Activated B cell treated with CpG ODN at 0.5 μM for 24 hours (primary cell): ENCODE results near the gene CLTCL1. TPM values are rescaled to one million over a fixed set of nuclear protein-coding genes. Genes with fewer than 3 reads are reported as not detected.
"Not testable (repeated sequence)": the region's sequence is repeated elsewhere in the genome, so short reads cannot be mapped to it uniquely, and the experiment has no call there.

Experiments
- ATAC-seq: fragments of 200-7000 bp; cut with Tn5 transposase; one replicate; pipeline ENCODE4 v1.10.0; 2021; ENCODE audit warnings: low read depth, mild to moderate bottlenecking, moderate library complexity
- CTCF ChIA-PET: fragments of 350-600 bp; sonication (Branson Sonifier 250); formaldehyde crosslinking; loops from one replicate; lab custom pipeline; 2021; ENCODE audit warnings: antibody characterized with exemption; lab: Charles Lee
- POLR2A ChIA-PET: fragments of 350-600 bp; sonication (Branson Sonifier 250); formaldehyde crosslinking; loops from one replicate; lab custom pipeline; 2021; ENCODE audit warnings: antibody characterized with exemption; lab: Charles Lee
- DNase-seq: peaks from one replicate; pipeline ENCODE4 v3.0.0; 2022
- H3K27ac Mint-ChIP-seq: one replicate; pipeline ENCODE4 v1.8.0; 2020; ENCODE audit warnings: mixed read lengths
- H3K27me3 Mint-ChIP-seq: one replicate; pipeline ENCODE4 v1.8.0; 2021; ENCODE audit warnings: mixed read lengths
- H3K36me3 Mint-ChIP-seq: one replicate; pipeline ENCODE4 v1.8.0; 2021; ENCODE audit warnings: low read depth, mixed read lengths
- H3K4me1 Mint-ChIP-seq: one replicate; pipeline ENCODE4 v1.8.0; 2021; ENCODE audit warnings: mixed read lengths
- H3K4me3 Mint-ChIP-seq: one replicate; pipeline ENCODE4 v1.8.0; 2020; ENCODE audit warnings: mild to moderate bottlenecking, mixed read lengths
- H3K9me3 Mint-ChIP-seq: one replicate; pipeline ENCODE4 v1.8.0; 2020; ENCODE audit warnings: mixed read lengths
- CTCF ChIP-seq: fragments of 200-600 bp; IDR thresholded peaks from one replicate; pipeline ENCODE4 v1.8.0; 2022; ENCODE audit warnings: antibody characterized with exemption, mild to moderate bottlenecking
- intact Hi-C: fragments of 100-400 bp; cut with micrococcal nuclease; formaldehyde crosslinking; loops from one replicate; pipeline ENCODE4 v1.15.1; 2024
- total RNA-seq: library from RNA; stranded (reverse); gene quantifications from 2 replicates; pipeline ENCODE4 v1.2.3, GENCODE V29; 2022

Gene CLTCL1
- total RNA-seq, 1 donor from 2014 or later, result 5.0 TPM

GRCh38 chr22:19260804-19261203 is 30.7 kb downstream of the CLTCL1 start:
- Mint-ChIP-seq H3K36me3 (no peaks in the 10 kb centered on the region), H3K27me3 (peaks cover 2% of the 10 kb centered on the region), H3K4me1 (peaks cover 9% of the 10 kb centered on the region), H3K4me3 (no peak overlapping the region), H3K9me3 (no peaks in the 10 kb centered on the region), H3K27ac (no peak overlapping the region)
- DNase-seq (no peak), ATAC-seq (no peak)
- CTCF ChIA-PET, result no interaction called here
- intact Hi-C loops, result no loop called here
- TF ChIP-seq CTCF, result no peak
- POLR2A ChIA-PET, result no interaction called here

- no peak for ATAC-seq
- ChIA-PET POLR2A (no interaction called here), CTCF (no interaction called here)
- H3K36me3 Mint-ChIP-seq, result no peaks in the 10 kb centered on the region
- no peak overlapping the region for H3K27ac Mint-ChIP-seq
- peaks cover 9% of the 10 kb centered on the region for H3K4me1 Mint-ChIP-seq
- intact Hi-C loops, result no loop called here
- H3K9me3 Mint-ChIP-seq, result no peaks in the 10 kb centered on the region
- no peak for TF ChIP-seq CTCF
- H3K4me3 Mint-ChIP-seq, result no peak overlapping the region
- H3K27me3 Mint-ChIP-seq, result peaks cover 2% of the 10 kb centered on the region
- no peak for DNase-seq
These were observed 31.3 kb downstream of the CLTCL1 start for GRCh38 chr22:19260194-19260593.

GRCh38 chr22:19258968-19259288 is 32.6 kb downstream of the CLTCL1 start:
- not testable (repeated sequence) for ATAC-seq

GRCh38 chr22:19258371-19258770 is 33.1 kb downstream of the CLTCL1 start:
- Mint-ChIP-seq H3K9me3 (no peaks in the 10 kb centered on the region), H3K36me3 (no peaks in the 10 kb centered on the region), H3K27ac (no peak overlapping the region), H3K4me1 (peaks cover 9% of the 10 kb centered on the region), H3K27me3 (peaks cover 2% of the 10 kb centered on the region), H3K4me3 (no peak overlapping the region)
- intact Hi-C loops, result no loop called here
- DNase-seq (no peak), ATAC-seq (no peak)
- ChIA-PET POLR2A (no interaction called here), CTCF (no interaction called here)
- no peak for TF ChIP-seq CTCF

More at GRCh38 chr22:19258968-19259288, 32.6 kb downstream of the CLTCL1 start:
- H3K4me1 Mint-ChIP-seq, POLR2A ChIA-PET, DNase-seq, intact Hi-C loops, H3K27ac Mint-ChIP-seq, H3K36me3 Mint-ChIP-seq, H3K9me3 Mint-ChIP-seq, H3K4me3 Mint-ChIP-seq, CTCF ChIA-PET, H3K27me3 Mint-ChIP-seq: not testable (repeated sequence)

- DNase-seq, H3K4me1 Mint-ChIP-seq, CTCF ChIA-PET, intact Hi-C loops, H3K27me3 Mint-ChIP-seq, H3K36me3 Mint-ChIP-seq, H3K4me3 Mint-ChIP-seq, ATAC-seq, H3K9me3 Mint-ChIP-seq, H3K27ac Mint-ChIP-seq: not testable (repeated sequence)
- POLR2A ChIA-PET, result interaction anchor here (0.5 to 0.7 kb wide), 2 partner anchors 62 to 195 kb away, joined by 3 to 6 read pairs; no protein-coding TSS in a partner anchor
These were observed 35.2 kb downstream of the CLTCL1 start for GRCh38 chr22:19256362-19256761.

- CTCF ChIA-PET, result no interaction called here
- DNase-seq (no peak), ATAC-seq (no peak)
- intact Hi-C loops, result no loop called here
- Mint-ChIP-seq H3K27ac (no peak overlapping the region), H3K36me3 (no peaks in the 10 kb centered on the region), H3K4me3 (no peak overlapping the region), H3K4me1 (no peaks in the 10 kb centered on the region), H3K9me3 (no peaks in the 10 kb centered on the region), H3K27me3 (no peaks in the 10 kb centered on the region)
- TF ChIP-seq CTCF, result no peak
- POLR2A ChIA-PET, result no interaction called here
These were observed 38.4 kb downstream of the CLTCL1 start for GRCh38 chr22:19253143-19253542.
